ENCODE data around the gene POMT1.
"Not testable (repeated sequence)": the region's sequence is repeated elsewhere in the genome, so short reads cannot be mapped to it uniquely, and the experiment has no call there.

Gene POMT1

DNA sequence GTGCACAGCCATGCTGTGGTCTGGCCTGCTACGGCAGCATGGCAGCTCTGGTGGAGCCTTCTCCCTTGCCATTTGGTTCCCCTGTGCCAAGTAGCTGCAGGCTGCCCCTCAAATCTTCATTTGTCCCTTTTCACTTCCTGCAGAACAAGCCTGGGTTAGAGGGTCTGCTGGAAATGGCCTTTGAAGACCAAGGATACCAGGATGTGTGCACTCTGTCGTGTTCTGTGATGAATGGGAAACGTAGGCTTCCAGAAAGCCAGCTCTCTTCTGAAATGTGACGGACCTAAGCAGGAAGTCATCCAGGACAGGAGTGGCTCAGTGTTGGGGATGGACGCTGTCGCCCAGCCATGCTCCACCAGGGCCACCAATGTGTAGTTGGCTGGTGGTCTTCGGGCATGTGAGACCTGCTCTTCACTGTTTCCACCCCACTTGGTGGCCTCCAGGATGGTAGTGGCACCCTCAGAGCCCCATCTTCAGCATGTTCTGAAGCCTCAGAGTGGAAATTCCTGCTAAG lies 3.4 kb upstream of the POMT1 start:
- DNase-seq (ENCODE audit: low read depth): no peak

DNA sequence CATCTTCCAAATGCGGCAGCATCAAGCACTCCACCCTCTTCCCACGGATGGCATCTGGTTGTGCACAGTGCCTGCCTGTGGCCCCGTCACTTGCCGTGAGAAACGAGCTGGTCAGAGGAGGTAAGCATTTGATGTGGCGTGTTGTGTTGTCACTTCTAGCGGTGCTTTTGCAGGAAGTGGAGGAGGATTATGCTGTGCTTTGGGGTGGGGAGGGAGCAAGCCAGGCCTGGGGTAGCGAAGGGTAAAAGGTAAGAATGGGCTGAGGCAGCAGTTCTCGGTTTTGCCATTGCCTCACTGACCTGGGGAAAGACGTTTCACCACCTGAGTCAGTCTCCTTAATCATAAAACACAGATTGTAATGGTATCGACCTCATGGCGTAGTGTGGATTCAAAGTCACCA lies 2.3 kb upstream of the POMT1 start:
- DNase-seq (ENCODE audit: low read depth): peak; percentile 74

DNA sequence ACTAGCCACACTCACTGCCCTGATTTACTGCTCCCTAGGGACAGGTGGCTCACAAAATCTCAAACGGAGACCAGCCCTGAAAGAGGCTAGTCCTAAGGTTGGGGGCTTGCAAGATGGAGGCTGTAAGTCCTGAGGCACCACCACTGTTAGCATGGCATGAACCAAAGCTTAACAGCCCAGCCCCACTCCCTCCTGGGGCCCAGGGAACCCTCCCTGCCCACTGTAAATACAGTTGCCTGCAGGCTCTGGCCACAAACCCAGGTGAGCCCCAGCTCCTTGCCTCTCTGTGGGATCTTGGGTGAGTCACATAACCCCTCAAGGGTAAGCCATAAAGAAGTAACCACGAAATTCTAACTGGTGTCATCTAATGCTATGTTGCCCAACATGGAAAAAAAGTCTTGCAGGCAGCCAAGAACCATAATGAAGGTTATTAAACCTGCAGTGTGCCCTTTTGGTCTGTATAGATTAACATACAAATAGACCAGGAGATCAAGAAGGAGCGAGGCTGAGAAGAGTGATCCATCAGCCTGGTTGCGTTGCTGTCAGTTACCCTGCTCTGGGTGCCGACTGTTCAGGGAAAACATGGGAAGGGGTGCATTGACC lies 1.7 kb upstream of the POMT1 start:
- DNase-seq (ENCODE audit: low read depth): peak; percentile 51

DNA sequence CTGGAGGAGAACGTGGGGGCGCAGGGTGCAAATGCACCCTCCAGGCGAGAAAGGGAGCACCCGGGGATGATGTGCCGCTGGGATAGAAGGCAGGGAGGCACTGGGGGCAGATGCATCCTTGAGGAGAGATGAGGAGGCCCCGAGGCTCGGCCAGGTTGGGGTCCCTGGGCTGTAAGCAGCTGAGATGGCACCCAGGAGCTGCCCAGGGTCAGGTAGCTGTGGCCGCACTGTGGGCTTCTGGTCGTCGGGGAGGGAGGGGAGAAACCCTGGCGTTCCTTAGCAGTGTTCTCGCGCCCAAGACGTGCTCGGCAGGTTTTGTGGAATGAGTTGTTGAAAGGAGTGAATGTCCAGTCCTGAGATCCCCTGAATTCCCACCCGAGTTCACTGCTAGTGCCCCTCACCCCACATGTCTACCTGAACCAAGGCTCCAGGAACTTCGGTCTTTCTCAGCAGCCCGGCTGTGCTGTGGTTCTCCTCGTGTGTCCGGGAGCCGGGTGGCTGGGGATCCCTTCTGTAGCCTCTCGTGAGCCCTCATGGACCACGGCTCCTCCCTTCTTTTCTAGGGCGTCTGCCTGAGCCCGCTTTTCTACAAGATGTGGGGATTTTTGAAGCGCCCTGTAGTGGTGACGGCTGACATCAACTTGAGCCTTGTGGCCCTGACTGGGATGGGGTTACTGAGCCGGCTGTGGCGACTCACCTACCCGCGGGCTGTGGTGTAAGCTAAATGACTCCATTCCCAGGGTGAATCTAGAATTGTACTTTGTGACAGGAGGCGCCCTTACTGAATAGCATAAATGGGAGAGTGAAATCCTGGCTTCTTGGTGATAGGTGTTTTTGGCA lies 1.1 kb downstream of the POMT1 start:
- peak; percentile 49 for DNase-seq (ENCODE audit: low read depth)

DNA sequence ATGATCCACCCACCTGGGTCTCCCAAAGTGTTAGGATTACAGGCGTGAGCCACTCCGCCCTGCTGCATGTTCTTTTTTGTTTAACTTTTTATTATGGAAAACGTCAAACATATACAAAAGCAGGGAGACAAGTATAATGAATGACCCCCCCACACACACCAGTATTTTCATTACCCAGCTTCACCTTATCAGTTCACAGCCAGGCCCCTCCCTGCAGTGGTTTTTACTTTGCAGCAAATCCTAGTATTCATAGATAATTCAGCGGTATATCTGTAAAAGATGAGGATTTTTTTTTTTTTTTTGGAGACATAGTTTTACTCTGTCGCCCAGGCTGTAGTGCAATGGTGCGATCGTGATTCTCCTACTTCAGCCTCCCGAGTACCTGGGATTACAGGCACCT lies 2.3 kb downstream of the POMT1 start:
- no peak for DNase-seq (ENCODE audit: low read depth)

DNA sequence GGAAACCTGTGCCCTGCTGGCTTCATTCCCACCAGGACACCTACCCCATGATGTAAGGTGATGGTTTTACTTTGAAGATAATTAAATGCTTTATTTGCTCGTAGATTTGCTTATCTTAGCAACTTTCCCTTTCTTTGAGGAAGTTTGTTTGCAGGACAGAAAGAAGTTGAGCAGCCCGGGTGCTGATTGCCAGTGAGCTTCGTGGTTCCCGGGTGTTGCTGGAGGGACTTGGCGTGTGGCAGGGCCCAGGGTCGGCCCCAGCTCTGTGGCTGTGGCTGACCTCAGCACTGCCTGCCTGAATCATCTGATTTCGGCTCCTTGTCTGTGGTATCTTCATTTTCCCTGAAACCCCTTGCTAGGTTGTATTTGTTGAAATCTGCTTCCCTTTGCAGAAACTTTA lies 8.7 kb downstream of the POMT1 start:
- DNase-seq (ENCODE audit: low read depth): no peak

DNA sequence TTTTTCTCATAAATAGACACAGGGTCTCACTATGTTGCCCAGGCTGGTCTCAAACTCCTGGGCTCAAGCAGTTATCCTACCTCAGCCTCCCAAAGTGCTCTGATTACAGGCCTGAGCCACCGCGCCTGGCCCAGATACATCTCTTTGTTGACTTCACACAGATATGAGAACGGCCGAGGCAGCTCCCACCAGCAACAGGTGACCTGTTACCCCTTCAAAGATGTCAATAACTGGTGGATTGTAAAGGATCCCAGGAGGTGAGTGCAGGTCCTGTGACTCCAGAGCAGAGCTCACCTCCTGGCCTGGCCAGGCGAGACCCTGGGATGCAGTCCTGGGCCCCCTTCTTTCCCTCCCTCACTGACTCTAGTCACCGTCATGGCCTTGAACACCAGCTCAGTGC lies 9.2 kb downstream of the POMT1 start:
- DNase-seq (ENCODE audit: low read depth): no peak

DNA sequence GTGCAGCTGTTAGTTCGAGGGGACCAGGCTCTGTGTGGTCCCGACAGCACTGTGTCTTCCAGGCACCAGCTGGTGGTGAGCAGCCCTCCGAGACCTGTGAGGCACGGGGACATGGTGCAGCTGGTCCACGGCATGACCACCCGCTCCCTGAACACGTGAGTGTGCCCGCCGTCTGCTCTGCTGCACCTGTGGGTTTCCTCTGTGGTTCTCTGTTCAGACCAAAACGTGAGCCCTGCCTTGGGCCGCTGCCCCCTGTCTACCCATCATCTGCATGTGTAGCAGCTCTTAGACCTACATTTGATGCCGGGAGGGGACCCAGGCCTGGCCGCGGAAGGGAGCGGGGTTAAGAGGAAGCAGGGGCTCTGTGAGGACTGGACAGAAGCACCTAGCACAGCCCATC lies 10.5 kb downstream of the POMT1 start:
- no peak for DNase-seq (ENCODE audit: low read depth)

DNA sequence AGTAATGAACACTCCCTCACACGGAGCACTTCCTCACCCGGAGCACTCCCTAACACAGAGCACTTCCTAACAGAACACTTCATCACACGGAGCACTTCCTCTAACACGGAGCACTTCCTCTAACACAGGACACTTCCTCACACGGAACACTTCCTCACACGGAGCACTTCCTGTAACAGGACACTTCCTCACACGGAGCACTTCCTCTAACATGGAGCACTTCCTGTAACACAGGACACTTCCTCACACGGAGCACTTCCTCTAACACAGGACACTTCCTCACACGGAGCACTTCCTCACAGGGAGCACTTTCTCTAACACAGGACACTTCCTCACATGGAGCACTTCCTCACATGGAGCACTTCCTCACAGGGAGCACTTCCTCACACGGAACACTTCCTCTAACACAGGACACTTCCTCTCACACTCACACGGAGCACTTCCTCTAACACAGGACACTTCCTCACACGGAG lies 12.9 kb downstream of the POMT1 start:
- not testable (repeated sequence) for DNase-seq (ENCODE audit: low read depth)

DNA sequence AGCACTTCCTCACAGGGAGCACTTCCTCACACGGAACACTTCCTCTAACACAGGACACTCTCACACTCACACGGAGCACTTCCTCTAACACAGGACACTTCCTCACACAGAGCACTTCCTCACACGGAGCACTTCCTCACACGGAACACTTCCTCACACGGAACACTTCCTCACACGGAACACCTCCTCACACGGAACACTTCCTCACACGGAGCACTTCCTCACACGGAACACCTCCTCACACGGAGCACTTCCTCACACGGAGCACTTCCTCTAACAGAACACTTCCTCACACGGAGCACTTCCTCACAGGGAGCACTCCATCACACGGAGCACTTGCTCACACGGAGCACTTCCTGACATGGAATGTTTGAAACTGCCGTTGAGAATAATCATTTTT lies 13.4 kb downstream of the POMT1 start:
- no peak for DNase-seq (ENCODE audit: low read depth)

DNA sequence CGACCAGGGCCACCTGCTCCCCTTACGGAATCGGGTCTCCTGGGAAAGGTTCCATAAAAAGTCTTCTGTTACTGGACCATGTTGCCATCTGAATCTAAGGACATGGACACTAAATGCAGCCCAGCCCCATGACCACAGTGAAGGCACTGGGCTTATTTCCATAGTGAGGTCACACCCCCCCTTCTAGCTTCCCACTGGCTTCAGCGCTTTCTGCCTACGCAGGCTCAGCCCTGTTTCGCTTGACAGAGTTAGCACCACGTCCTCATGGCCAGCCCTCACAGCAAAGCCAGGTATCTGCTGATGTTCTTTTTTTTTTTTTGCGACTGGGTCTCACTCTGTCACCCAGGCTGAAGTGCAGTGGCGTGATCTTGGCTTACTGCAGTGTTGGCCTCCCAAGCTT lies 14.2 kb downstream of the POMT1 start:
- DNase-seq (ENCODE audit: low read depth): no peak

DNA sequence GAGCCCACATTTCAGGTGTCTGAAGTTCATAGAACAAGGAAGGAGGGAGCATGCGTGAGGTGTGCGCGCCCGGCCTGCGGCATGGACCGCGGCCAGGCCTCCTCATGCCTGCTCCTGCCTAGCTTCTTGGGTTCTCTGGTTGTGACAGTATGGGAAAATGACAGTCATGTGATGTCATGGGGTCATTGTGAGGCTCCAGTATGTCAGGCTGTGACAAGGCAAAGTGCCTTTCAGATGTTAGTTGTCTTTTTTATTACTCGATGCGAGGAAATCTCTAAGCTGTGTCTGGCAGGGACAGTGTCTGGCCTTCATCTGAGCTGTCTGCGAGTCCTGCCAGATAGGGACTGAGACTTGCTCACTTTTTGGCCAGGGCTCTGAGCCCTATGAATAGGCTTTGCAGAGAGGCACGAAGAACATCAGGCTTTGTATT lies 15.1 kb downstream of the POMT1 start:
- DNase-seq (ENCODE audit: low read depth): no peak

DNA sequence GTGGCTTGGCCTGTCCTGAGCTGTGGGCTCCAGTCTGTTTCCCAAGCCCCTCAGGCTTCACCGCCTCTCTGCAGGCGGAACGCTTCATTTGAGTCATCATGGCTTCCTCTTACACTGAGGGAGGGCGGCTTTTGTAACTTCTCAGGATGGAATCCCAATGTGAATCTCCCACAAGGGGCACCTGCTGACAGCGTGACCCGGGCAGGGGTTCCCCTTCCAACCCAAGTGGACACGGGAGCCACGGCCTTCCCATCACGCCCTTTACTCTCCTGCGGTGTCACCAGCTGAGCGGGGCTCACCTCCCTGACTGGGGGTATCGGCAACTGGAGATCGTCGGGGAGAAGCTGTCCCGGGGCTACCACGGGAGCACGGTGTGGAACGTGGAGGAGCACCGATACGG lies 15.8 kb downstream of the POMT1 start:
- no peak for DNase-seq (ENCODE audit: low read depth)

DNA sequence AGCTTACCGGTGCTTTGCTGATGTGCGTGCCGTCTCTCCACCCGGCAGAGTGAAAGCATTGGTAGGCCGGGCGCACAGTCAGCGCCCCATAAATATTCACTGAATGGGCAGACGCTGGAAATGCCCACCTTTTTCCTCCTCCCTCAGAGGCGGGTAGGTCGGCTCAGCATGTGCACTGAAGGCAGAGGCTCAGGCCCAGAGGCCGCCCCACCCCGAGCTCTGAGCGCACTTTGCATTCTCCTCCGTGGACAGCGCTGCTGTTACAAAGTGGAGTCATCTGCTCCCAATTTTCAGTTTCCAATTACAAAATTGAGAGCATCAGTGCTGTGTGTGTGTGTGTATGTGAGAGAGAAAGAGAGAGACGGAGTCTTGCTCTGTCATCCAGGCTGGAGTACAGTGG lies 17.8 kb downstream of the POMT1 start:
- DNase-seq (ENCODE audit: low read depth): no peak

DNA sequence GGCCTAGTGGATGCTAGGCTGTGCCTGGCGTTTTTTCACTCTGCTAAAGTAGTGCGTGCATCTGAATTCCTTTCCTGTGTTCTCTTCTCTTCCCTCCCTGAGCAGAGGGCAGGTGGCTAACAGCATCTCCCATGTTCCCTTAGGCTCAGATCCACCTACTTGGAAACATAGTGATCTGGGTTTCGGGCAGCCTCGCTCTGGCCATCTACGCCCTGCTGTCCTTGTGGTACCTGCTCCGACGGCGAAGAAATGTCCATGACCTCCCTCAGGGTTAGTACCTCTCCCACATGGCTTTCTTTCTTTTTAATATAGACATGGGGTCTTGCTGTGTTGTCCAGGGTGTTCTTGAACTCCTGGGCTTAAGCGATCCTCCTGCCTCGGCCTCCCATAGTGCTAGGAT lies 18.5 kb downstream of the POMT1 start:
- no peak for DNase-seq (ENCODE audit: low read depth)

DNA sequence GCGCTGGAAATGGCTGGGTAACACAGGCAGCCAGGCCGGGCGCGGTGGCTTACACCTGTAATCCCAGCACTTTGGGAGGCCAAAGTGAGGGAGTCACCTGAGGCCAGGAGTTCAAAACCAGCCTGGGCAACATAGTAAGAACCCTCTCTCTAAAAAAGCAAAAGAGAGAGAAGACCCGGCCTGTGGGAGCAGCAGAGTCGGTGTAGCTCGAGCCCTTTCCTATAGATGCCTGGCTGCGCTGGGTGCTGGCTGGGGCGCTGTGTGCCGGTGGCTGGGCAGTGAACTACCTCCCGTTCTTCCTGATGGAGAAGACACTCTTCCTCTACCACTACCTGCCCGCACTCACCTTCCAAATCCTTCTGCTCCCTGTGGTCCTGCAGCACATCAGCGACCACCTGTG lies 19.1 kb downstream of the POMT1 start:
- no peak for DNase-seq (ENCODE audit: low read depth)

DNA sequence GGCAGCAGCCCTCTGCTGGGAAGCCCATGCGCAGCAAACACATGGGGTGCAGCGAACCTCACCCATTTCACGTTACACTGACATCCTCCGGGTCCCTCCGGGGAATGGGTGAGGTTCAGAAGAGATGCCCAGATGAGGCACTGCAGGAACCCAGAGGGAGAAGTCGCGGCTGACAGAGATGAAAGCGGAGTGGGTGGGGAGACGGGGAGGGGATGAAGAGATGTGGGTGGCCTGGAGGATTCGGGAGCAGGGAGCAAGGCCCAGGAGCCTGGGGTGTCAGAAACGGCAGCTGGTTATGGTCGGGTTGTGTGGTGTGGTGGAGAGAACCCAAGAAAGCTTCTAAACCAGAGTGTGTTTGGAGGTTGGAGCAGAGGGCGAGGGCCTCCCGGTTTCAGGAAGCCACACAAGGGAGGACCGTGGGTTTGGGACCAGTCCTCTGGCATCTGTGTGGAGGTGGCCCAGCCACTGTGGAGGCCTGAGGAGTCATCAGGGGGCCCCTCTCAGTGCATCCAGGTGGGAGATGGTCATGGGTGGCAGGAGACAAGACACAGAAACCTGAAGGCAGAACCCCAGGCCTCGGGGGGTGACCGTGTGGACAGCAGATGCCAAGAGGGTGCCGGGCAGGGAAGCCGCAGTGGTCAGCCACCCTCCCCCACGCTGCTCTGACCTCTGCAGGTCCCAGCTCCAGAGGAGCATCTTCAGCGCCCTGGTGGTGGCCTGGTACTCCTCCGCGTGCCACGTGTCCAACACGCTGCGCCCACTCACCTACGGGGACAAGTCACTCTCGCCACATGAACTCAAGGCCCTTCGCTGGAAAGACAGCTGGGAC lies 19.8 kb downstream of the POMT1 start:
- DNase-seq (ENCODE audit: low read depth): no peak

DNA sequence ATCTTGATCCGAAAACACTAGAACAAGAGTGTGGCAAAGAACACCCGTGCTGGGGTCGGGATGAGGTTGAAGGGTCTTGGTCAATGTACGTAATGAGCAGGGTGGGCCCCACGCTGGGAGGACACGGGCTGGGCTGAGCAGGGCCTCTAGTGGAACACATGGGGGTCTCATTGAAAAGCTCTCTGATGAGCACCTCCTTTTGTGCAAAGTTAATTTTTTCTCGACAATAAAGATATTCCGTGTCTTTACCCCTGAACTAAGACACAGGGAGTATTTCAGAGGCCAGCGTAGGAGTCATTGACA lies 20.3 kb downstream of the POMT1 start:
- DNase-seq (ENCODE audit: low read depth): no peak

DNA sequence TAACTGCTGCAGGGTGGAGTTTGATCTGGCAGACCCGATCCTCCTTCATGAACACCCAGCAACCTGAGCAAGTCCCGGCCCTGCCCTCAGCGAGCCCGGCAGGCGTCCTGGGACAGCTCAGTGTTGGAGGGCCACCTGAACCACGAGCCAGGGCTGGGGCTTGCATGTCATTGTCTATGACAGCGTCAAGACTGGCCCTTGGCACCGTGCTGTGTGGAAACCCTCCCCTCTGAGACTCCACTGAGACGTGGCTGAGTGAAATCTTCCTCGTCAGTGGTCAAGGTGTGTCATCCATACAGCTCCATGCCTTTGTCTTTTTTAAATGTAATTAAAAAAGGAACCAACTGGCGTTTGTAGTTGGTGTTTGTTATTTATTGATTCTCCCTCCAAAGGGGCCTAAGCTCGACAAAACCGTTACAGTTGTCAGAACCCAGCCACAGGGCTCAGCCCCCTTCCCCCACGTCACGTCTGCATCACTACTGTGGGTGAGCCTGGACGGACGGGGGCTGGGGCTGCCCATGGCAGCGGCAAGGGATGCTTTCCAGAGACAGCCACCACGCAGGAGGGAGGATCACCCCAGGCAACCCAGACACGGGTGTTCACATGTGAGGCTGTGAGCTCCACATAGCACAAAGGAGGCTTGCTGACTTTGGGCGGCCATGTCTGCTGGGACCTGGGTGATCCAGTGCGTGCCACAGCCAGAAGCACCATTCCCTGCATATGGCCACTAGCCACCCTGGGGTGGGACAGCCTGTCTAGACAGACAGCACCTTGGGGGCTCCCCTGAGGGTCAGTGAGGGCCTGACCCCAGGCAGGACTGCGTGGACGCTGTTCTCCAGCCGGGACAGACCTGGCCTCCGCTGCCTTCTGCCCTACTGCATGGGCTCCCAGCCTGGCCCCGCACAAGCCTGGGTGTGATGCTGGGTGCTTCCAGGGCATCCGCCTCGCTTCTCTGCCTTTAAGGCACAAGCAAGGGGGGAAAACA lies 21.0 kb downstream of the POMT1 start:
- DNase-seq (ENCODE audit: low read depth): no peak

DNA sequence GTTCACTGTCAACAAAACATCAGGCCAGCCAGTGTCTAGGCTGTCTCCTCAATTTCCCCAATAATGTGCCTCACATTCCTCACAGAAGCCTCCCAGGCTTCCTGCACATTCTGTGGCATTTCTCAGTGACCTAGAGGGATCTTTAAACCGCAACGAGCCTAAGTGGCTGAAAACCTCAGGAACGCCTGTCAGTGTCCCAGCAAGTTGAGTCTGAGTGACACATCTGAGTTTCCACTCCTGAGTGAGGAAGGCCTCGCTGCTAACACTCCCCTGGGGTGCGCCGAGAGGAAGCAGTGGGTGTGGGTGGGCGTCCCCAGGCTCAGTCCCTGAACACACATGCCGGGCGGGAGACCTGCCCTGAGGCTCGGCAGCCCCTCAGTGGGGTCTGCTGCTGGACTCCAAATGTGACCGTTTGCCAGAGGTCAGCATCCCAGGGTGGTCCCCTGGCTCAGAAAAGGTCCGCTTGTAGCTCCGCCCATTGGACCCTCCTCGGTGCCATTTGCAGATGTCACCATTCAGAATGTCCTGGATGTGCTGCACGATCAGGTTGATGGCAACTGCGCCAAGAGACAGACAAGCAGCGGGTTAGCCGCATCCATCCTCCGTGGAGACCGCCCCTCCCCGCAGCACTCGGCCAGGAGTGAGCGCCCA lies 22.1 kb downstream of the POMT1 start:
- DNase-seq (ENCODE audit: low read depth): no peak

Measured in T-helper 22 cell (primary cell).